Gastrocnemius medialis (tissue), 4 donors: ENCODE data around the gene ANXA2.
A peak's percentile ranks its signal among the peaks of the same experiment; 100 is the strongest.

Experiments
- POLR2A ChIP-seq, 2 donors: fragments of 450-650 bp; IDR thresholded peaks; one replicate each; pipeline ENCODE4 v1.6.1; 2017; ENCODE audit warnings: antibody characterized with exemption in 2 of 2, mild to moderate bottlenecking in 2 of 2, moderate library complexity in 2 of 2
- TF ChIP-seq, protein P1 (sequence below), 5 experiments: fragments of 450-650 bp in 3 of 5; fragments of 200-600 bp in 2 of 5; sonication (generic) in 2 of 5; IDR thresholded peaks in 4 of 5; conservative IDR thresholded peaks in 1 of 5; 1 replicate in 4 of 5; 2 replicates in 1 of 5; pipeline ENCODE4 v1.5.1; 2016 to 2019; ENCODE audit warnings: antibody characterized with exemption in 5 of 5, mild to moderate bottlenecking in 3 of 5, moderate library complexity in 3 of 5

- TF ChIP-seq, protein P1, sequence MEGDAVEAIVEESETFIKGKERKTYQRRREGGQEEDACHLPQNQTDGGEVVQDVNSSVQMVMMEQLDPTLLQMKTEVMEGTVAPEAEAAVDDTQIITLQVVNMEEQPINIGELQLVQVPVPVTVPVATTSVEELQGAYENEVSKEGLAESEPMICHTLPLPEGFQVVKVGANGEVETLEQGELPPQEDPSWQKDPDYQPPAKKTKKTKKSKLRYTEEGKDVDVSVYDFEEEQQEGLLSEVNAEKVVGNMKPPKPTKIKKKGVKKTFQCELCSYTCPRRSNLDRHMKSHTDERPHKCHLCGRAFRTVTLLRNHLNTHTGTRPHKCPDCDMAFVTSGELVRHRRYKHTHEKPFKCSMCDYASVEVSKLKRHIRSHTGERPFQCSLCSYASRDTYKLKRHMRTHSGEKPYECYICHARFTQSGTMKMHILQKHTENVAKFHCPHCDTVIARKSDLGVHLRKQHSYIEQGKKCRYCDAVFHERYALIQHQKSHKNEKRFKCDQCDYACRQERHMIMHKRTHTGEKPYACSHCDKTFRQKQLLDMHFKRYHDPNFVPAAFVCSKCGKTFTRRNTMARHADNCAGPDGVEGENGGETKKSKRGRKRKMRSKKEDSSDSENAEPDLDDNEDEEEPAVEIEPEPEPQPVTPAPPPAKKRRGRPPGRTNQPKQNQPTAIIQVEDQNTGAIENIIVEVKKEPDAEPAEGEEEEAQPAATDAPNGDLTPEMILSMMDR (IDR thresholded peaks at IDR 0.05 in 4 of 5, conservative IDR thresholded peaks at IDR 0.05 in 1 of 5): no peak
- TF ChIP-seq POLR2A (IDR thresholded peaks at IDR 0.05): peak; percentile 28 to 58
Observed at GRCh38 chr15:60396958-60397771, 621 bp downstream of the ANXA2 start.
